Measurements from ENCODE around the gene OSBPL3.

OSBPL3 gene

DNA sequence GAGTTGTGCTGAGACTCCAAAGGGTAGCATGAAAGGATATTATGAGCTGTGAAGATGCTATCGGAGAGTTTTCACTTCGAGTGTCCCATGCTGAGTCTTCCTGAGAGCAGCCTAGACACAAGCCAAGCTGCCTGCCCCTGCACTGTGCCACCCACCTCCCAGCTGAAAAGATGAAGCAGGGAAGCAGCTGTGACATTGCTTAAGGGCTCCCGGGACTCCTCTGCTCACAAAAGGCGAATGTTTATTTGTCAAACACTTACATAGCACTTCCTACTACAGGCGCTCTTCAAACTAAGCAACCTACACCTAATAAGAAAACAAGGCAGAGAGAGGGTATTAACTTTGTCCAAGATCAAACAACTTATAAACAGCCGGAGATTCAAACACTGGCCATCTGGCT lies 95.6 kb downstream of the OSBPL3 start:
- no peaks in the 10 kb centered on the region for H3K27me3 ChIP-seq (replicated peaks; ENCODE audit: insufficient read depth, low read length)
- no peaks in the 10 kb centered on the region for H3F3A ChIP-seq (ENCODE audit: insufficient read depth, low read length)
- no peak overlapping the region for H3K9ac ChIP-seq (ENCODE audit: low read length)
- H3K27ac ChIP-seq (ENCODE audit: low read length), result no peak overlapping the region
- TF ChIP-seq EZH2 (optimal IDR thresholded peaks at IDR 0.05; ENCODE audit: low read depth, low read length) (no peak), EZH2phosphoT487 (IDR thresholded peaks at IDR 0.05; ENCODE audit: low read length) (no peak)
- TF ChIP-seq, protein P1, sequence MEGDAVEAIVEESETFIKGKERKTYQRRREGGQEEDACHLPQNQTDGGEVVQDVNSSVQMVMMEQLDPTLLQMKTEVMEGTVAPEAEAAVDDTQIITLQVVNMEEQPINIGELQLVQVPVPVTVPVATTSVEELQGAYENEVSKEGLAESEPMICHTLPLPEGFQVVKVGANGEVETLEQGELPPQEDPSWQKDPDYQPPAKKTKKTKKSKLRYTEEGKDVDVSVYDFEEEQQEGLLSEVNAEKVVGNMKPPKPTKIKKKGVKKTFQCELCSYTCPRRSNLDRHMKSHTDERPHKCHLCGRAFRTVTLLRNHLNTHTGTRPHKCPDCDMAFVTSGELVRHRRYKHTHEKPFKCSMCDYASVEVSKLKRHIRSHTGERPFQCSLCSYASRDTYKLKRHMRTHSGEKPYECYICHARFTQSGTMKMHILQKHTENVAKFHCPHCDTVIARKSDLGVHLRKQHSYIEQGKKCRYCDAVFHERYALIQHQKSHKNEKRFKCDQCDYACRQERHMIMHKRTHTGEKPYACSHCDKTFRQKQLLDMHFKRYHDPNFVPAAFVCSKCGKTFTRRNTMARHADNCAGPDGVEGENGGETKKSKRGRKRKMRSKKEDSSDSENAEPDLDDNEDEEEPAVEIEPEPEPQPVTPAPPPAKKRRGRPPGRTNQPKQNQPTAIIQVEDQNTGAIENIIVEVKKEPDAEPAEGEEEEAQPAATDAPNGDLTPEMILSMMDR (IDR thresholded peaks at IDR 0.05; ENCODE audit: low read length), result no peak
- peaks cover 17% of the 10 kb centered on the region for H3K4me1 ChIP-seq (ENCODE audit: low read length)
- no peak overlapping the region for H2AFZ ChIP-seq (ENCODE audit: low read length)
- no peaks in the 10 kb centered on the region for H3K9me2 ChIP-seq (replicated peaks; ENCODE audit: insufficient read depth, low read length)
- H3K4me3 ChIP-seq (ENCODE audit: low read length), result no peak overlapping the region
- no peaks in the 10 kb centered on the region for H4K20me1 ChIP-seq (ENCODE audit: insufficient read depth, low read length)
- peaks cover 11% of the 10 kb centered on the region; the same call in 1 of the 2 replicates for H3K79me2 ChIP-seq (ENCODE audit: low read length)
- DNase-seq, result no peak
- no peaks in the 10 kb centered on the region for H3K9me3 ChIP-seq (replicated peaks; ENCODE audit: insufficient read depth, low read length)
- no peak overlapping the region for H3K4me2 ChIP-seq (ENCODE audit: low read depth, low read length)
- H3K36me3 ChIP-seq (replicated peaks; ENCODE audit: insufficient read depth, low read length), result no peaks in the 10 kb centered on the region

DNA sequence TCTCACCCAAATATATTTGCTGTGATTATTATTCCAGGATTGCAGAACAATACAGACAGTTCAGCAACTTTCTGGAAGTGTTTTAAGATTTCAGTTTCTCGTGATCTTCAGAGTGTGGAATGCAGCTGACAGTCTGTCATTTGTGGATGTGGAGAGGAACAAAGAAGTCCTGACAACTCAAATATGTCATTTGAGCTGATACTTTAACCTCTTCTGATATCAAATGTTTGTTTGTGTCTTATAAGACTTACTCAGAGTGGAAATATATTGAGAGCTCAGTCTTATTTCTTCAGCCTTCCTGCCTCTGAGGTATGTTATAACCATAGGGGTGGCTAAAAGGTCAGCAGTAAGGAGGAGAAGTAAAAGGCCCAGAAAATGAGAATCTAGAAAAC lies 96.4 kb downstream of the OSBPL3 start:
- no peaks in the 10 kb centered on the region for H3K9me2 ChIP-seq (replicated peaks; ENCODE audit: insufficient read depth, low read length)
- no peaks in the 10 kb centered on the region for H3K27me3 ChIP-seq (replicated peaks; ENCODE audit: insufficient read depth, low read length)
- H3K9me3 ChIP-seq (replicated peaks; ENCODE audit: insufficient read depth, low read length), result no peaks in the 10 kb centered on the region
- no peak overlapping the region for H3K27ac ChIP-seq (ENCODE audit: low read length)
- H2AFZ ChIP-seq (ENCODE audit: low read length), result no peak overlapping the region
- H3K79me2 ChIP-seq (ENCODE audit: low read length), result peaks cover 11% of the 10 kb centered on the region; the same call in 1 of the 2 replicates
- peaks cover 17% of the 10 kb centered on the region for H3K4me1 ChIP-seq (ENCODE audit: low read length)
- H4K20me1 ChIP-seq (ENCODE audit: insufficient read depth, low read length), result no peaks in the 10 kb centered on the region
- TF ChIP-seq, protein P1 (IDR thresholded peaks at IDR 0.05; ENCODE audit: low read length), result no peak
- TF ChIP-seq EZH2phosphoT487 (IDR thresholded peaks at IDR 0.05; ENCODE audit: low read length) (no peak), EZH2 (optimal IDR thresholded peaks at IDR 0.05; ENCODE audit: low read depth, low read length) (no peak)
- H3K9ac ChIP-seq (ENCODE audit: low read length), result no peak overlapping the region
- no peak for DNase-seq
- peaks cover 2% of the 10 kb centered on the region for H3F3A ChIP-seq (ENCODE audit: insufficient read depth, low read length)
- no peaks in the 10 kb centered on the region for H3K36me3 ChIP-seq (replicated peaks; ENCODE audit: insufficient read depth, low read length)
- no peak overlapping the region for H3K4me3 ChIP-seq (ENCODE audit: low read length)
- no peak overlapping the region for H3K4me2 ChIP-seq (ENCODE audit: low read depth, low read length)

DNA sequence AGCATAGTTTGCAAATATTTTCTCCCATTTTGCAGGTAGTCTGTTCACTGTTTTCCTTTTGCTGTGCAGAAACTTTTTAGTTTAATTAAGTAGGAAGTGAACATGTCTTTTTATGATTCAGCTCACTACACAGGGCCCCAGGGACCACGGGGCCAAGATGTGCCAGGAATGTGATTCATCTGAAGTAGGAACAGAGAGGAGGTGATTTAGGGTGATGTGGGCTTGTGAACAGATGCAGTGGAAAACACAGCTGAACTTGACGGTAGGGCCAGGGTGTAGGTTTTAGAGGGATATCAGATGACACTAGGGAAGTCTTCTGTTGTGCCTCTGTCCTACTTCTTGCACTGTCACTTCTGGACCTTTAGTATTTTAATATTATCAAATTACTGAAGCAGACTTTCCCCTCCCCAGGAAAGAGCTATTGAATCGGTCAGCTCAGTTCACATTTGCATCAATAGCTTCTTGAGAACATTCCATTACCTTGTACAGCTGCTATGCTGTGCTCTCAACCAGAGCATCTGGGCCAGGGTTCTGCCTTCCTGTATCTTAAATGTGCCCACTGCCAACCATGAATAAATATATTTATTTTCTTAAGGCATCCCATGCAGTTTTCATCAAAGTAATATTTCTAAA lies 96.9 kb downstream of the OSBPL3 start:
- peaks cover 7% of the 10 kb centered on the region for H3F3A ChIP-seq (ENCODE audit: insufficient read depth, low read length)
- H3K4me3 ChIP-seq (ENCODE audit: low read length), result no peak overlapping the region
- no peaks in the 10 kb centered on the region for H4K20me1 ChIP-seq (ENCODE audit: insufficient read depth, low read length)
- H3K27ac ChIP-seq (ENCODE audit: low read length), result no peak overlapping the region
- H3K4me2 ChIP-seq (ENCODE audit: low read depth, low read length), result no peak overlapping the region
- H3K4me1 ChIP-seq (ENCODE audit: low read length), result peaks cover 16% of the 10 kb centered on the region
- H3K9me3 ChIP-seq (replicated peaks; ENCODE audit: insufficient read depth, low read length), result no peaks in the 10 kb centered on the region
- TF ChIP-seq EZH2phosphoT487 (IDR thresholded peaks at IDR 0.05; ENCODE audit: low read length) (no peak), EZH2 (optimal IDR thresholded peaks at IDR 0.05; ENCODE audit: low read depth, low read length) (no peak)
- TF ChIP-seq, protein P1 (IDR thresholded peaks at IDR 0.05; ENCODE audit: low read length), result no peak
- H2AFZ ChIP-seq (ENCODE audit: low read length), result no peak overlapping the region
- peaks cover 11% of the 10 kb centered on the region; the same call in 1 of the 2 replicates for H3K79me2 ChIP-seq (ENCODE audit: low read length)
- DNase-seq, result no peak
- no peaks in the 10 kb centered on the region for H3K36me3 ChIP-seq (replicated peaks; ENCODE audit: insufficient read depth, low read length)
- H3K9ac ChIP-seq (ENCODE audit: low read length), result no peak overlapping the region
- H3K27me3 ChIP-seq (replicated peaks; ENCODE audit: insufficient read depth, low read length), result no peaks in the 10 kb centered on the region
- H3K9me2 ChIP-seq (replicated peaks; ENCODE audit: insufficient read depth, low read length), result no peaks in the 10 kb centered on the region

All from MM.1S (cell line).